NB4 (cell line): ENCODE data around the gene PTPN2.

ENCODE experiments used
- MYC ChIP-seq: IDR thresholded peaks from 2 replicates; pipeline ENCODE4 v1.6.1; 2011; ENCODE audit warnings: low read depth, low read length
- POLR2A ChIP-seq: IDR thresholded peaks from 2 replicates; pipeline ENCODE4 v1.6.1; 2011; ENCODE audit warnings: mild to moderate bottlenecking; ENCODE audit not compliant: insufficient read length; ENCODE audit errors: extremely low read depth
- TF ChIP-seq, protein P1 (sequence below): IDR thresholded peaks from one replicate; pipeline ENCODE4 v1.5.1; 2012; ENCODE audit warnings: low read depth, low read length
- TF ChIP-seq, protein P2 (sequence below): IDR thresholded peaks from 2 replicates; pipeline ENCODE4 v1.6.1; 2011; ENCODE audit warnings: low read depth, low read length

DNA sequence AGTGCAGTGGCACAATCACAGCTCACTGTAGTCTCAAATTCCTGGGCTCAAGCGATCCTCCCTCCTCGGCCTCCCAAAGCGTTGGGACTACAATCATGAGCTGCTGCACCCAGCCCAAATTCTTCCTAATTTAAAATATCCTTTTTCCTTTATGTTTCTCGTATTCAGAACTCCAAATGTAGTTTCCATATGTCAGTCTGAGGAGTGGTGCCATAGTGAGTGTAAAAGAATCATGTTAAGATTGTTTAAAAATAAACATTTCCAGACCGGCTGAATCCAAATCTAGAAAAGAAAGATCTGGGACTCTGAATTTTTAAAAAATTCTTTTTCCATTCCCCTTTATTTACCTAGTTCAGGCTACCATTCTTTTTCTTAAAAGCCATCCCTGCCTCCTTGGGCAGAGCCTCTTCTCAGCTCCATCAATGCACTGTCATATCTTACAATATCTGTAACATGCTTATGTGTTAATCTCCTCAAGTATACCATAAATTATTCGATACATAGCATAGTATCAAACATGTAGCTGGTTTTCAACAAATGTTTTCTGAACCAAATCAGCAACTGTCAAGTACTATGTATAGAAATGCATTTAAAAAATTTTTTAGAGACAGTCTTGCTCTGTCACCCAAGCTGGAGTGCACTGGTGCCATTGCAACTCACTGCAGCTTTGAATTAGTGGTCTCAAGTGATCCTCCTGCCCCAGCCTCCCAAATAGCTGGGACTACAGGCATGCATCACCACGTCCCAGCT is 31.3 kb downstream of the PTPN2 start:
- TF ChIP-seq, protein P1, sequence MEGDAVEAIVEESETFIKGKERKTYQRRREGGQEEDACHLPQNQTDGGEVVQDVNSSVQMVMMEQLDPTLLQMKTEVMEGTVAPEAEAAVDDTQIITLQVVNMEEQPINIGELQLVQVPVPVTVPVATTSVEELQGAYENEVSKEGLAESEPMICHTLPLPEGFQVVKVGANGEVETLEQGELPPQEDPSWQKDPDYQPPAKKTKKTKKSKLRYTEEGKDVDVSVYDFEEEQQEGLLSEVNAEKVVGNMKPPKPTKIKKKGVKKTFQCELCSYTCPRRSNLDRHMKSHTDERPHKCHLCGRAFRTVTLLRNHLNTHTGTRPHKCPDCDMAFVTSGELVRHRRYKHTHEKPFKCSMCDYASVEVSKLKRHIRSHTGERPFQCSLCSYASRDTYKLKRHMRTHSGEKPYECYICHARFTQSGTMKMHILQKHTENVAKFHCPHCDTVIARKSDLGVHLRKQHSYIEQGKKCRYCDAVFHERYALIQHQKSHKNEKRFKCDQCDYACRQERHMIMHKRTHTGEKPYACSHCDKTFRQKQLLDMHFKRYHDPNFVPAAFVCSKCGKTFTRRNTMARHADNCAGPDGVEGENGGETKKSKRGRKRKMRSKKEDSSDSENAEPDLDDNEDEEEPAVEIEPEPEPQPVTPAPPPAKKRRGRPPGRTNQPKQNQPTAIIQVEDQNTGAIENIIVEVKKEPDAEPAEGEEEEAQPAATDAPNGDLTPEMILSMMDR = no peak
- no peak for TF ChIP-seq POLR2A
- TF ChIP-seq MYC = no peak
- TF ChIP-seq, protein P2, sequence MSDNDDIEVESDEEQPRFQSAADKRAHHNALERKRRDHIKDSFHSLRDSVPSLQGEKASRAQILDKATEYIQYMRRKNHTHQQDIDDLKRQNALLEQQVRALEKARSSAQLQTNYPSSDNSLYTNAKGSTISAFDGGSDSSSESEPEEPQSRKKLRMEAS = no peak
